HepG2 (cell line): Measurements from ENCODE around the gene ZNF91. TPM values are rescaled to one million over a fixed set of nuclear protein-coding genes. Genes with fewer than 3 reads are reported as not detected.

Experiments
- ATF4 ChIP-seq, 2 experiments: fragments of 450-650 bp in 1 of 2; sonication (generic) in 1 of 2; formaldehyde crosslinking; IDR thresholded peaks; 2 replicates each; pipeline versions ENCODE4 v1.5.0 to v1.8.0; 2020 to 2022; ENCODE audit warnings: mild to moderate bottlenecking in 1 of 2, missing genetic modification reagents in 1 of 2
- ELK4 ChIP-seq: sonication (generic); formaldehyde crosslinking; IDR thresholded peaks from 2 replicates; pipeline ENCODE4 v1.9.0; 2021; ENCODE audit warnings: missing genetic modification reagents, borderline replicate concordance
- GATA4 ChIP-seq: sonication (generic); IDR thresholded peaks from 2 replicates; pipeline ENCODE4 v1.6.1; 2016; ENCODE audit warnings: antibody characterized with exemption, low read depth, borderline replicate concordance
- MED13 ChIP-seq: sonication (generic); formaldehyde crosslinking; IDR thresholded peaks from 2 replicates; pipeline ENCODE4 v1.5.0; 2020; ENCODE audit warnings: missing genetic modification reagents
- PRDM10 ChIP-seq: sonication (generic); formaldehyde crosslinking; IDR thresholded peaks from 2 replicates; pipeline ENCODE4 v1.4.0; 2020; ENCODE audit warnings: low read depth, missing genetic modification reagents
- ZNF101 ChIP-seq: sonication (generic); formaldehyde crosslinking; IDR thresholded peaks from 2 replicates; pipeline ENCODE4 v1.4.0; 2020; ENCODE audit warnings: mild to moderate bottlenecking, low read depth, missing genetic modification reagents, borderline replicate concordance
- ZNF317 ChIP-seq: sonication (generic); formaldehyde crosslinking; IDR thresholded peaks from 2 replicates; pipeline ENCODE4 v1.5.0; 2020; ENCODE audit warnings: mild to moderate bottlenecking, missing genetic modification reagents
- ZNF687 ChIP-seq: sonication (generic); formaldehyde crosslinking; IDR thresholded peaks from 2 replicates; pipeline ENCODE4 v1.5.1; 2020; ENCODE audit warnings: mild to moderate bottlenecking, missing genetic modification reagents, moderate library complexity
- polyA plus RNA-seq, 8 experiments: library from polyadenylated mRNA; depleted of rRNA in 3 of 8; stranded (reverse) in 7 of 8; unstranded in 1 of 8; fragments of >200 nt; fragmentation: Illumina TruSeq in 4 of 8; extraction: Trizol in 4 of 8; gene quantifications; 2 replicates each; pipeline versions ENCODE4 v1.2.1 to v1.2.3, GENCODE V29; 2011 to 2016; ENCODE audit warnings: low read depth in 4 of 8, missing spikeins in 1 of 8, mixed read lengths in 1 of 8; ENCODE audit not compliant: insufficient read depth in 1 of 8
- total RNA-seq, 5 experiments: library from RNA; depleted of rRNA; stranded (reverse); fragments of >200 nt; fragmentation: Illumina TruSeq; extraction: Trizol; gene quantifications; 2 replicates each; pipeline ENCODE4 v1.2.3, GENCODE V29; 2016; ENCODE audit warnings: low read depth in 1 of 5
- TF ChIP-seq, protein P1 (sequence below): sonication (generic); formaldehyde crosslinking; conservative IDR thresholded peaks from 2 replicates; pipeline ENCODE4 v1.8.1; 2023; ENCODE audit warnings: missing genetic modification reagents
- TF ChIP-seq, protein P2 (sequence below): sonication (generic); formaldehyde crosslinking; IDR thresholded peaks from 2 replicates; pipeline ENCODE4 v1.4.0; 2020; ENCODE audit warnings: low read depth, mild to moderate bottlenecking, missing genetic modification reagents
- TF ChIP-seq, protein P3 (sequence below): sonication (generic); formaldehyde crosslinking; IDR thresholded peaks from 2 replicates; pipeline ENCODE4 v1.5.1; 2020; ENCODE audit warnings: missing genetic modification reagents, mild to moderate bottlenecking, borderline replicate concordance

The ZNF91 gene
- total and polyA plus RNA-seq, 2 of the 13 experiments (the other 11 are each of a cell fraction or from before 2014, with no cell fraction given): 19.4 to 21.5 TPM

DNA sequence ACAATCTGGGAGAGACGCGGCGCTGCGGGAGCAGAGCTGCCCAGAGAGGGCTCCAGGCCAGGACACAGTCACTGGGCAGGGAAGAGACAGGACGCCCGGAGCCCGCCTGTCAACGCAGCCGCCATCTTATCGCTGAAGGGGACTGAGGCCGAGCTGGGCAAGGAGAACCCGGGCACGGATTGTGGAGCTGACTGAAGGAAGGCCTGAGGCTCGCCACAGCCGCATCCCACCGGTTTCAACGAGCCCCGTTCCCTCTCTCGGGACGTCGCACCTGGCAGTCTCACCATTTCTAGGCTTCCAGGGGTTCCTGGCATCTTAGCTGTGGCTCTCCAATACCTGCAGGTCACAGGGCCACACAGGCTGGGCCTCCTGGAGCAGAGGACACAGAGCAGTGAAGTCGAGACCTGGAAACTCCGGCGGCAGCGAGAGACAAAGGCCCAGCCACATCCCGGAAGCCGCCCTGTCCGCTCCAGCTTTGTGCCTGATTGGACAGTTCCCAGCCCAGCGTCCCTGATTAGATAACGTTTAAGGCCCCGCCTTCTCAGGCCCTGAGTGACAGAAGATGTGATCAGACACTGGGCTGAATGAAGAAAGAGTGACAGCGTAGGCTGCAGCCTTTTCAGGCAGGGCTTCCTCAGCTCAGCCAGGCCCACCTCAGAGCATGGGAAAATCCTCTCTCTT lies at the start of gene ZNF91 (continued):
- TF ChIP-seq, protein P1, sequence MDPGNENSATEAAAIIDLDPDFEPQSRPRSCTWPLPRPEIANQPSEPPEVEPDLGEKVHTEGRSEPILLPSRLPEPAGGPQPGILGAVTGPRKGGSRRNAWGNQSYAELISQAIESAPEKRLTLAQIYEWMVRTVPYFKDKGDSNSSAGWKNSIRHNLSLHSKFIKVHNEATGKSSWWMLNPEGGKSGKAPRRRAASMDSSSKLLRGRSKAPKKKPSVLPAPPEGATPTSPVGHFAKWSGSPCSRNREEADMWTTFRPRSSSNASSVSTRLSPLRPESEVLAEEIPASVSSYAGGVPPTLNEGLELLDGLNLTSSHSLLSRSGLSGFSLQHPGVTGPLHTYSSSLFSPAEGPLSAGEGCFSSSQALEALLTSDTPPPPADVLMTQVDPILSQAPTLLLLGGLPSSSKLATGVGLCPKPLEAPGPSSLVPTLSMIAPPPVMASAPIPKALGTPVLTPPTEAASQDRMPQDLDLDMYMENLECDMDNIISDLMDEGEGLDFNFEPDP (CRISPR knock-in tag): 0 out of 2 replicates have a peak, but pooled peaks have one; percentile 73
- TF ChIP-seq ZNF317 (CRISPR knock-in tag) (no peak), GATA4 (peak; percentile 38; the same call in 1 of the 2 replicates), MED13 (CRISPR knock-in tag) (peak; percentile 67; the same call in 1 of the 2 replicates), PRDM10 (CRISPR knock-in tag) (no peak), ELK4 (no peak), ZNF101 (CRISPR knock-in tag) (no peak), ZNF687 (CRISPR knock-in tag) (peak; percentile 81), ATF4 (CRISPR knock-in tag; IDR thresholded peaks at IDR 0.05) (no peak)
- TF ChIP-seq, protein P2, sequence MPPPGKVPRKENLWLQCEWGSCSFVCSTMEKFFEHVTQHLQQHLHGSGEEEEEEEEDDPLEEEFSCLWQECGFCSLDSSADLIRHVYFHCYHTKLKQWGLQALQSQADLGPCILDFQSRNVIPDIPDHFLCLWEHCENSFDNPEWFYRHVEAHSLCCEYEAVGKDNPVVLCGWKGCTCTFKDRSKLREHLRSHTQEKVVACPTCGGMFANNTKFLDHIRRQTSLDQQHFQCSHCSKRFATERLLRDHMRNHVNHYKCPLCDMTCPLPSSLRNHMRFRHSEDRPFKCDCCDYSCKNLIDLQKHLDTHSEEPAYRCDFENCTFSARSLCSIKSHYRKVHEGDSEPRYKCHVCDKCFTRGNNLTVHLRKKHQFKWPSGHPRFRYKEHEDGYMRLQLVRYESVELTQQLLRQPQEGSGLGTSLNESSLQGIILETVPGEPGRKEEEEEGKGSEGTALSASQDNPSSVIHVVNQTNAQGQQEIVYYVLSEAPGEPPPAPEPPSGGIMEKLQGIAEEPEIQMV: peak; percentile 53; the same call in 1 of the 2 replicates
- TF ChIP-seq, protein P3, sequence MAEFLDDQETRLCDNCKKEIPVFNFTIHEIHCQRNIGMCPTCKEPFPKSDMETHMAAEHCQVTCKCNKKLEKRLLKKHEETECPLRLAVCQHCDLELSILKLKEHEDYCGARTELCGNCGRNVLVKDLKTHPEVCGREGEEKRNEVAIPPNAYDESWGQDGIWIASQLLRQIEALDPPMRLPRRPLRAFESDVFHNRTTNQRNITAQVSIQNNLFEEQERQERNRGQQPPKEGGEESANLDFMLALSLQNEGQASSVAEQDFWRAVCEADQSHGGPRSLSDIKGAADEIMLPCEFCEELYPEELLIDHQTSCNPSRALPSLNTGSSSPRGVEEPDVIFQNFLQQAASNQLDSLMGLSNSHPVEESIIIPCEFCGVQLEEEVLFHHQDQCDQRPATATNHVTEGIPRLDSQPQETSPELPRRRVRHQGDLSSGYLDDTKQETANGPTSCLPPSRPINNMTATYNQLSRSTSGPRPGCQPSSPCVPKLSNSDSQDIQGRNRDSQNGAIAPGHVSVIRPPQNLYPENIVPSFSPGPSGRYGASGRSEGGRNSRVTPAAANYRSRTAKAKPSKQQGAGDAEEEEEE (CRISPR knock-in tag): peak; percentile 66; the same call in 1 of the 2 replicates
